Duodenal mucosa (tissue), 2 donors: Measurements from ENCODE around the gene SCLT1.

Source experiments
- H3K27ac ChIP-seq: one replicate; pipeline ENCODE4 v1.7.0; 2013; ENCODE audit warnings: low read depth, low read length
- H3K27me3 ChIP-seq, 2 donors: one replicate each; pipeline ENCODE4 v1.7.0; 2013; ENCODE audit warnings: low read length in 2 of 2, control low read depth in 1 of 2; ENCODE audit not compliant: insufficient read depth in 2 of 2, control insufficient read depth in 1 of 2
- H3K36me3 ChIP-seq, 2 donors: one replicate each; pipeline ENCODE4 v1.7.0; 2013; ENCODE audit warnings: low read length in 2 of 2, control low read depth in 1 of 2; ENCODE audit not compliant: insufficient read depth in 2 of 2, control insufficient read depth in 1 of 2
- H3K4me1 ChIP-seq, 2 donors: one replicate each; pipeline ENCODE4 v1.7.0; 2013; ENCODE audit warnings: low read length in 2 of 2, control low read depth in 1 of 2; ENCODE audit not compliant: insufficient read depth in 2 of 2, control insufficient read depth in 1 of 2
- H3K4me3 ChIP-seq, 2 donors: one replicate each; pipeline ENCODE4 v1.7.0; 2013; ENCODE audit warnings: low read length in 2 of 2, low read depth in 1 of 2
- H3K9ac ChIP-seq, 2 donors: one replicate each; pipeline ENCODE4 v1.7.0; 2013; ENCODE audit warnings: low read length in 2 of 2, low read depth in 1 of 2
- H3K9me3 ChIP-seq, 2 donors: one replicate each; pipeline ENCODE4 v1.7.0; 2013; ENCODE audit warnings: low read length in 2 of 2, control low read depth in 1 of 2; ENCODE audit not compliant: control insufficient read depth in 1 of 2

SCLT1 gene

GRCh38 chr4:128906581-128906980 lies 186.8 kb downstream of the SCLT1 start:
- Histone ChIP-seq H3K4me3 (no peak overlapping the region), H3K27ac (no peak overlapping the region), H3K36me3 (no peaks in the 10 kb centered on the region), H3K9ac (no peak overlapping the region), H3K27me3 (no peaks in the 10 kb centered on the region), H3K4me1 (no peaks in the 10 kb centered on the region), H3K9me3 (no peaks in the 10 kb centered on the region)

DNA sequence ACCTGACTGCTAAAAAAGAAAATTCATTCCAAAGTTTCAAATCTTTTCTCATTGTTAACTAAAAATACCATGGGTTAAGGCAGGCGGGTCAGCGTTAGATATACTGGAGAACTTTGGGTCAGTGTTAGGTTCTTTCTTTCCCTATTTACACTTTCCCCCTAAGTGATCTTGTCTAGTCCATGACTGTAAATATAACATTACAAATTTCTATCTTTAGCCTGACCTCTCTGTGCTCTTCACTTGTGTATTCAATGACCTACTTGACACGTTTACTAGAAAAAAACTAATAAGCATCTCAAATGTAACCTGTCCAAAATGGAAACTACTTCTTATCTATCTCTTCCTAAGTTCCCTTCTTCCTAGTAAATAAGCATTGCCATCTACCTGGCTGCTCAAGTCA lies 188.5 kb downstream of the SCLT1 start:
- Histone ChIP-seq H3K9me3 (no peaks in the 10 kb centered on the region), H3K9ac (no peak overlapping the region), H3K27ac (no peak overlapping the region)

GRCh38 chr4:128880662-128881061 lies 212.7 kb downstream of the SCLT1 start:
- H3K27ac ChIP-seq, result no peak overlapping the region
- H3K9ac ChIP-seq, result no peak overlapping the region
- H3K27me3 ChIP-seq, result no peaks in the 10 kb centered on the region
- H3K4me3 ChIP-seq, result no peak overlapping the region
- no peaks in the 10 kb centered on the region for H3K4me1 ChIP-seq
- H3K9me3 ChIP-seq, result no peaks in the 10 kb centered on the region
- peaks cover 0 to 4% of the 10 kb centered on the region in 2 donors for H3K36me3 ChIP-seq

More for the DNA sequence above, 188.5 kb downstream of the SCLT1 start:
- Histone ChIP-seq H3K27me3 (no peaks in the 10 kb centered on the region), H3K4me1 (no peaks in the 10 kb centered on the region), H3K36me3 (no peaks in the 10 kb centered on the region), H3K4me3 (no peak overlapping the region)

DNA sequence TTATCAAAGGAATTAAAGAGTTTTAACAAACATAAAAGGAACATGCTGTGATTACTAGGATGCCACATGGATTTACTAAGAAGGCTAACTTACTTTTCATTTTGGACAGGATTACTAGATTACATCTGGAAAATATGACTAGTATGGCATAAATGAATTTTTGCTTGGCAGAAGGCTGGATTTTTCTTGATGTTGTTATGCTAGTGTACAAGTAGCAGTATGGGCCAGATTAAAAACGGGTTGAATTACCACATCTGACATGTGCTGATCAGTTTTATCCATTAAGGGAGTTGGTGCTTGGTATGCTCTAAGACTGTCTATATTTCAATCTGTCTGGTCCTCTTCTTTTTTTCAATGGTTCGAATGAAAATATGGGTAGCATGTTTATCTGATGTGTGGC lies 213.4 kb downstream of the SCLT1 start:
- H3K9me3 ChIP-seq, result no peaks in the 10 kb centered on the region
- H3K4me3 ChIP-seq, result no peak overlapping the region
- H3K9ac ChIP-seq, result no peak overlapping the region
- H3K36me3 ChIP-seq, result peaks cover 0 to 4% of the 10 kb centered on the region in 2 donors
- H3K4me1 ChIP-seq, result no peaks in the 10 kb centered on the region
- no peaks in the 10 kb centered on the region for H3K27me3 ChIP-seq
- no peak overlapping the region for H3K27ac ChIP-seq

DNA sequence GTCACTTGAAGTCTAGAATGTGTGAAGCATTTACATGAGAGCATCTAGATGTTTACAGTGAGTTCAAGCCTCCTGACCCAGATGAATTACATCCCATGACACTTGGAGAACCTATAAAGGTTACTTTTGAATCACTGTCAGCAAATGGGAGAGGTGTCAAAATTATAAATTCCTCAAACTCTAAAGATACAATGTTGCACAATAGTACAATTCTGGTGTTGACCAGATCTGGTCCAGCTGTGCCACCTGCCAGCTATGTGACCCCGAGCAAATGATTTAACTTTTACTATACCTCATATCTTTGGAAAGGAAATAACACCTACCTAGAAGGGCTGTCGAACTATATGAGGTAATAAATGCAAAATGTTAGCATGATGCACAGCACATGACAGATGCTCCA lies 214.1 kb downstream of the SCLT1 start:
- Histone ChIP-seq H3K9ac (no peak overlapping the region), H3K4me3 (no peak overlapping the region), H3K36me3 (peaks cover 0 to 4% of the 10 kb centered on the region in 2 donors), H3K27me3 (no peaks in the 10 kb centered on the region), H3K27ac (no peak overlapping the region), H3K9me3 (no peaks in the 10 kb centered on the region), H3K4me1 (no peaks in the 10 kb centered on the region)

GRCh38 chr4:128877934-128878333 lies 215.4 kb downstream of the SCLT1 start:
- H3K4me3 ChIP-seq, result no peak overlapping the region
- H3K9me3 ChIP-seq, result no peaks in the 10 kb centered on the region
- no peak overlapping the region for H3K27ac ChIP-seq
- H3K9ac ChIP-seq, result no peak overlapping the region
- peaks cover 0 to 4% of the 10 kb centered on the region in 2 donors for H3K36me3 ChIP-seq
- no peaks in the 10 kb centered on the region for H3K27me3 ChIP-seq
- no peaks in the 10 kb centered on the region for H3K4me1 ChIP-seq

GRCh38 chr4:128876200-128876599 lies 217.1 kb downstream of the SCLT1 start:
- no peak overlapping the region for H3K27ac ChIP-seq
- no peaks in the 10 kb centered on the region for H3K9me3 ChIP-seq
- H3K4me3 ChIP-seq, result no peak overlapping the region
- no peaks in the 10 kb centered on the region for H3K27me3 ChIP-seq
- H3K4me1 ChIP-seq, result no peaks in the 10 kb centered on the region
- peaks cover 7 to 18% of the 10 kb centered on the region in 2 donors for H3K36me3 ChIP-seq
- no peak overlapping the region for H3K9ac ChIP-seq

GRCh38 chr4:128871948-128872347 lies 221.4 kb downstream of the SCLT1 start:
- peaks cover 0 to 4% of the 10 kb centered on the region in 2 donors for H3K4me1 ChIP-seq
- H3K27me3 ChIP-seq, result no peaks in the 10 kb centered on the region
- H3K36me3 ChIP-seq, result peaks cover 12 to 44% of the 10 kb centered on the region in 2 donors
- H3K9me3 ChIP-seq, result no peaks in the 10 kb centered on the region
- H3K9ac ChIP-seq, result no peak overlapping the region
- no peak overlapping the region for H3K4me3 ChIP-seq
- no peak overlapping the region for H3K27ac ChIP-seq

DNA sequence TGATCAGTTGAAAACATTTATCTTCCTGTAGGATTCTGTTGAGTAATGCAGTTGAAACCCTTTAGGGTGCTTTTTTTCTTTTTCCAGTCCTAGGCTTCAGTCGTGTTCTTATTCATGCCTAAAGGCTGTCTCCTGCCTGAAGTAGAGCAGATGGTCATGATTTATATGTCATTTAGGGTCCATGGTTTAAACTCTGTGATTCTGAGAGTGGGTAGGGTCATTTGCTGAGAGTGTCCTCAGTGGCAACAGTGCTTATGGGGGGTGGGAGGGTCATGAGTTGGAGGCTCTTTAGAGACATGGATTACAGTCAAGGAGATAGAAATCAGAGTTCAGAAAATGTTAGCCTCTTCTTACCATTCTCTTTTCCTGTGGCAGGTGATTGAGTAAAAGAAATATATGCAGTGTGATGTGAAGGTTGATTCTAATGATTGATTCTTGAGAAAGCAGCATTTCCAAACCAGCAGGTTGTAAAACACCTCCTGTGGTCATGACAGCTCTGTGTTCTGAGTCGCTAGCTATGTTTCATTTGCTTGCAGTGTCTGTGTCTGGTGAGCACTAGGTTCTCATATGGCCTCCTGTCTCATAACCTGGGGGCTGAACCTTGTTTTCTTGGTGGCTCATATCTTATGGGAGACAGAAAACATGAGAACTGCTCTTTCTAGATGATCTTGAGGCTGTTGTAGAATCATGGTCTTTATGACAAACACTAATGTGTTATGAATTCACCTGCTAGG lies 223.4 kb downstream of the SCLT1 start:
- H3K4me1 ChIP-seq, result peaks cover 0 to 4% of the 10 kb centered on the region in 2 donors
- H3K27ac ChIP-seq, result no peak overlapping the region
- H3K4me3 ChIP-seq, result no peak overlapping the region
- H3K9ac ChIP-seq, result no peak overlapping the region
- no peaks in the 10 kb centered on the region for H3K9me3 ChIP-seq
- H3K36me3 ChIP-seq, result peaks cover 14 to 46% of the 10 kb centered on the region in 2 donors
- no peaks in the 10 kb centered on the region for H3K27me3 ChIP-seq

GRCh38 chr4:128868758-128869157 lies 224.6 kb downstream of the SCLT1 start:
- no peaks in the 10 kb centered on the region for H3K9me3 ChIP-seq
- no peak overlapping the region for H3K27ac ChIP-seq
- no peak overlapping the region for H3K9ac ChIP-seq
- no peak overlapping the region for H3K4me3 ChIP-seq
- peaks cover 0 to 4% of the 10 kb centered on the region in 2 donors for H3K4me1 ChIP-seq
- H3K36me3 ChIP-seq, result peaks cover 18 to 52% of the 10 kb centered on the region in 2 donors
- no peaks in the 10 kb centered on the region for H3K27me3 ChIP-seq
